ENCODE results near the gene DNAH7.

DNAH7 gene

DNA sequence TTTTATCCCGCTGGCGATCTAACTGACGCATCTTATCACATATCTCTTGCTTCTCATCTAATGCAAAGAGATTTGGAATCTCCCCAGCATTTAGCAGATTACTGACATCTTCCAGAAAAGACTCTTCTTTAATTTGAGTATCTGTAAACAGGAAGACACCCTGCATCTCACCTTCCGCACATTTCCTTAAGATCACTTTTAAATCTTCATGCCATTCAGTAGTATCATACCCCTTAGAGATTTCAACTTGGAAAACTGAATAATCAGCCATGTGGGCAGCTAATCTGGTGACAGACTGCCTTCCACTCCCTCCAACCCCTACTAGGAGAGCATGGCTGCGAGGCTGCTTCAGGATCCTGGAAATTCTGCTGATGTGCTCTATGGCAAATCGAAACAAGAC is 204.3 kb downstream of the DNAH7 start:
- DNase-seq (ENCODE audit: low read depth in 2 of 2, low spot score in 1 of 2) = no peak

DNA sequence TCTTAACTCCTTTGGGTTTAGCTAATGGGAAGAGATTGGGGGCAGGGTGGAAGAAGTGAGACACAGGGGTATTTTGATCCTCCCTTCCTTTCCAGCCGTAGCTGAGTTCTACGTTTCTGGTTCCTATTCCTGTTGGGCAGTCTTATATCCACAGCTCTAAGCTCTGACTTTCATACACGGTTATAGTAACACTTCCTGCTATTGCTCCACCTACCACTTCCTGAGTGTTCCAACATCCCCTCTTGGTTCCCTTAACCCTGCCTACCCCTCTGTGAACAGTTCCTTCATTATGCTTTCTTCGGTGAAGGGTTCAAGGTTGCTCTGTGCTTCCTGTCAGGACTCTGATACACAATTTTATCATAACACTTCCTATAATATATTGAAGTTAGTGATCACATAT is 205.1 kb downstream of the DNAH7 start:
- DNase-seq (ENCODE audit: low read depth in 2 of 2, low spot score in 1 of 2) = no peak

DNA sequence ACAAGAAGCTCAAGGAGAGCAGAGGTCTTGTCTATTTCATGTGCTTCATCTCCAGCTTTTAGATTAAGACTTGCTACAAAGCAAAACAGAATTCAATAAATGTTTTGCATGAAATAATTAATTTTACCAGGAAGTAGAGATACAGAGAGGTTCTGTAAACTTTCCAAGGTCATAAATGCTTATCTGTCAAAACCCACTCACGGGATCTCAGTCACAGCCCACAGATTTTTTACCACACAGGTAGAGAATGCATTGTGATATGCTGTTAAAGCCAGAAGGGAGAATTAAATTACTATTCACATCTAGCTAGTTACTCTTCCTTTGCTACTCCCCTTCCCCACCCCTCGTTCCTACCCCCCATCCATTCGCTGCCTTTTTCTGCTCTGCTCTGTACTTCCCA is 205.5 kb downstream of the DNAH7 start:
- DNase-seq (ENCODE audit: low read depth in 2 of 2, low spot score in 1 of 2) = no peak

DNA sequence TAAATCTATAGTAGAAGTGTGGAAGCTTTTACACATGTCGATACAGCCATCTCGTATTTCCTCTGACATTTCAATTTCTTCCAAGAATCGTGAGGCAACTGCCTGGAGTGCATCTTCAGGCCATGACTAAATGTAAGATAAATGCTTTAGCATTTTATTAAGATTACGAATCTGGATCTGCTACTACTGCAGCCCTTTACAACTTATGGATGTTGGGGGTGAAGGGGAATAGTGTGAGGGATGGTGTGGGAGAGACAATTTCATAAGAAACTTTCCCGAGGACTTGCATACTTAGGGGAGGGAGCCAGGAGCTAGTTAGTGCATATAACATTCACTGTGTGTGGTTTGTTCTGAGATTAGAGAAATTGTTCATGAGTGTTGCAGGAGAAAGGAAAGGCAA is 206.8 kb downstream of the DNAH7 start:
- no peak for DNase-seq (ENCODE audit: low read depth in 2 of 2, low spot score in 1 of 2)

DNA sequence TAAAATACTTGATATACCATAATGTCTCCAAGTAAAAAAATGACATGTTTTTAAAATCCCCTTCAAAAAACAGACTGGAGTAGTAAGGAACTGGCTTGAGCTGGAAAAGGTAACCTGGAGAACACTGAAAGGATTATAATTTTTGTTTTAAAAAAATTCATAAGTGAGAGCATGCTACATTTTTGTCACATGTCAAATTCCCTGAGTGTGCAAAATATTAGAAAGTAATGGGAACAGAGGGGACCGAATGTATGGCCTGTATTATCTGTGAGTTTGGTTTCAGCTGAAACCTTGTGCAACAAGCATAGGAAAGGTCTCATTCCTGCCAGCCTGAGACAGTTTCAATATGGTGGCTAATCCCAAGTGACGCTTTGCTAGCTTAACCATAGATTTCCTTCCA is 209.1 kb downstream of the DNAH7 start:
- no peak for DNase-seq (ENCODE audit: low read depth in 2 of 2, low spot score in 1 of 2)

DNA sequence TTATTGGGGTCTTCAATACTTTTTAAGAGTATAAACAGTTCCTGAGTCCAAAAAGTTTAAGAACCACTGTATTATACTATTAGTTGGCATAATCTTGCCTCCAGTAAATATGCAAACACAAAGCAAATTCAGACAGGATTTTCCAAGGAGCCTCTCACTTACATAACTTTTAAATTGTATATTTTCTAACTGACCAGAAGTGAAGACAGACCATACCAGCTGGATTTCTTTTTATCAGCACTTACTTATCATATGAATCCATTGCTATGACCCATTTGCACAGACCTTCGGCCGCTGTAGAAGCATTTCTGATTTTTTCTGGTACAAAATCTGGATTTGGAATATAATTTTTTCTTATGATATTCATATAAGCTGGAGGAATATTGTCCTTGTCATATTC is 211.5 kb downstream of the DNAH7 start:
- DNase-seq (ENCODE audit: low read depth in 2 of 2, low spot score in 1 of 2) = no peak

DNA sequence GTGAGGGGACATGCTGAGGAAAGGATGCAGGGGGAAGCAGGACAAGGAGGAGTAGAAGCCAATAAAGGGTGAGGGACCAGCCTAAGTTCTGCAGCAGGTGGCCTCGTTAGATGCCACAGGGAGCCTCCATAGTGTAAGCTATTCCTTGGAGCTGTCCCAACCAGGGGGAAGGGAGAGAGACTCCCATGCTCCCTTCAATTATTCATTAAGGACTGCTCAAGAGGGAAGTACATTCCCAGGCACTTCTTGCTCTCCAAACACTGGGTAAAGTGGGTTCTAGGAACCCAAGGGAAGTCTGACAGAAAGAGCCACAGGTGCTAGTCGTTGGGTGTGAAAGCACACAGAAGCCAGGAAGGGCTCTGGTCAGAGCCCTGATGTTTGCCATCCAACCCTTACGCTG is 217.9 kb downstream of the DNAH7 start:
- DNase-seq (ENCODE audit: low read depth in 2 of 2, low spot score in 1 of 2) = no peak

DNA sequence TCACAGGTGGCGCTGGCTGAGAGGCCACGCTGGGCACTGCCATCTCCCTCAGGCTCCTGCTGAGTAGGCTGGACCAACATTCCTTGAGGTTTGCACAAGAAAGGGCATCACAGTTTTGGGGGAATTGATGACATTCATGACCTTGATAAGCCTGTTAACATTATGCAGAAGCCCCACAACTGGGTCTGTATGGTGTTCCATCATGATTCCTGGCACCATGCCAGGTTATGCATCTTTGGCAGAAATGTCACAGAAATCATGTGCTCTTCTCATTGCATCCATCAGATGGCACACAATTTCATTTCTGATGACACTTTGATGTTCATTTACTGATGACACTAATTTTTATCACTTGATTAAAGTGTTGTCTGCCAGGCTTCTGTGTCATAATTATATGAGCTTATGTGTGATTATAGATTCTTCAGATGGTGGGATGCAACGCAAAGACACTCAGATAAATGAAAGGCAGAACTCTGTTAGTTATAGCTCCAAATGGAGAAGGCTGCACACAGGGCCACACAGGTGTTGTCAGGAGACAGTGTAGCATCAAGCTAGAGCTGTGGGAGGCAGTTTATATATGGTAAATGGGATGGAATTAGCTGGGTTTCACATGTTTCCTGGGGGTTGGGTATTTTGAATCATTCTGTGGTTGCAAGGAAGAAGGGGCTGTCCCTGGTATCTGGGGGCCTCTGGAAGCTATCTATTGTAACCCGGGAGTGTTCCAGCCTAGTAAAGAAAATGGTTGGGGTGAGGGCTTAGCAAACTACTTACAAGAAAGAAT is 220.3 kb downstream of the DNAH7 start:
- no peak for DNase-seq (ENCODE audit: low read depth in 2 of 2, low spot score in 1 of 2)

DNA sequence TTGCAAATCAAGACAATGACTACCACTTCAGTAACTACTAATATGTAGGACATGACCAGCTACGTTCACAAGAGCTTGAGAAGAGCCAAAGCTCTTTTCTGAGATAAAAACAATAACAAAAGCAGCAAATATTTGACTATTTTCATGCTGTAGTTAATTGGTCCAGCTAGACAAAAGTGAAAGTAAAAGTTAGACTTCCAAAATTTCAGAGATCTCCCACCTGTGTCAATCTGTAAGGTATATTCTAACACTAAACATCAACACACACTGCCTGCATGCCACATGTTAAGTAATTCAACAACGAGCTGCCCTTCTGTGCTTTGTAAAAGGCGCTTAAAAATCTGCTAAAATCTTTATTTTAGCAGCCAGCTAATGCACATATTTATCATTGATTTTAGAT is 225.7 kb downstream of the DNAH7 start:
- DNase-seq (ENCODE audit: low read depth in 2 of 2, low spot score in 1 of 2) = no peak

DNA sequence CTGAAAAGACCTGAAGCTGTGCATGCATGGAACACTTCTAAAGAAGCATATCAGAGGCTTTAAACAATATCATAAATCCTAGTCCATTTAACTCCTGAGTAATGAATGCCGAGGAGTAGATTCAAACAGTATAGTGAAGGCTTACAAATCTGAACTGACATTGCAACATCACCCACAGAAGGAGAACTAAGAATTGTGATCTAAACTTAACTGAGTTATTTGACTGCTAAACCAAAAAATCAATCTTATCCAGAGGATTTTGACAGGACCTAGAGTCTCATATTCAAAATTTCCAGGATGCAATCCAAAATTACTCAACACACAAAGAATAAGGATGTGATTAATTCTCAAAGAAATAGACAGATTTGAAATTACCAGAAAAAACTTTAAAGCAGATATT is 230.6 kb downstream of the DNAH7 start:
- DNase-seq (ENCODE audit: low read depth in 2 of 2, low spot score in 1 of 2) = no peak

DNA sequence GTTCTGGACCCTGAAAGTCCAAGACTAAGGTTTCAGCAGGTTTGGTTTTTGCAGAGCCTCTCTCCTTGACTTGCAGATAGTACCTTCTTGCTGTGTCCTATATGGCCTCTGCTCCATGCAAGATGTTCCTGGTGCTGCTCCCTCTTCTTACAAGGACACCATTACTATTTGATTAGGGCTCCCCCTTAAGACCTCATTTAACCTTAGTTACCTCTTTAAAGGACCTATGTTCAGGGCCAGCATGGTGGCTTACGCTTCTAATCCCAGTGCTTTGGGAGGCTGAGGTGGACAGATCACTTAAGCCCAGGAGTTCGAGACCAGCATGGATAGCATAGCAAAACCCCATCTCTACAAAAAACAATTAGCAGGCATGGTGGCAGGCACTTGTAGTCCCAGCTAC is 232.6 kb downstream of the DNAH7 start:
- DNase-seq (ENCODE audit: low read depth in 2 of 2, low spot score in 1 of 2) = no peak

DNA sequence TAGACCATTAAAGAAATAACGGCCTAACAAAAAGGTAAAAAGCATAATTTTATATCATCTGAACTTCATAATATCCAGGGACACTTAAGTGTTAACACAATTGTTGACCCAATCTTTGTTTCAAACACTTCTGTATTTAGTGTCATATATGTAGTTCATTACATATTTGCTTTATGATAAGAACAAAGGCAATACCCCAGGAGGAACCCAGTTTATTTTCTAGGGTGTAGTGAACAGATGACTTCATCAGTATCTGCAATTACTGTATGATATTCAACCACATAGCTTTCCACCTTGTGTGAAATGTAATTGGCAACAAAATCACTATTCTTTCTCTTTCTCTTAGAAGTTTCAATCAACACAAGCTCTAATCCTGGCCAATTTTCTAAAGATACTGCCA is 233.8 kb downstream of the DNAH7 start:
- DNase-seq (ENCODE audit: low read depth in 2 of 2, low spot score in 1 of 2) = no peak

DNA sequence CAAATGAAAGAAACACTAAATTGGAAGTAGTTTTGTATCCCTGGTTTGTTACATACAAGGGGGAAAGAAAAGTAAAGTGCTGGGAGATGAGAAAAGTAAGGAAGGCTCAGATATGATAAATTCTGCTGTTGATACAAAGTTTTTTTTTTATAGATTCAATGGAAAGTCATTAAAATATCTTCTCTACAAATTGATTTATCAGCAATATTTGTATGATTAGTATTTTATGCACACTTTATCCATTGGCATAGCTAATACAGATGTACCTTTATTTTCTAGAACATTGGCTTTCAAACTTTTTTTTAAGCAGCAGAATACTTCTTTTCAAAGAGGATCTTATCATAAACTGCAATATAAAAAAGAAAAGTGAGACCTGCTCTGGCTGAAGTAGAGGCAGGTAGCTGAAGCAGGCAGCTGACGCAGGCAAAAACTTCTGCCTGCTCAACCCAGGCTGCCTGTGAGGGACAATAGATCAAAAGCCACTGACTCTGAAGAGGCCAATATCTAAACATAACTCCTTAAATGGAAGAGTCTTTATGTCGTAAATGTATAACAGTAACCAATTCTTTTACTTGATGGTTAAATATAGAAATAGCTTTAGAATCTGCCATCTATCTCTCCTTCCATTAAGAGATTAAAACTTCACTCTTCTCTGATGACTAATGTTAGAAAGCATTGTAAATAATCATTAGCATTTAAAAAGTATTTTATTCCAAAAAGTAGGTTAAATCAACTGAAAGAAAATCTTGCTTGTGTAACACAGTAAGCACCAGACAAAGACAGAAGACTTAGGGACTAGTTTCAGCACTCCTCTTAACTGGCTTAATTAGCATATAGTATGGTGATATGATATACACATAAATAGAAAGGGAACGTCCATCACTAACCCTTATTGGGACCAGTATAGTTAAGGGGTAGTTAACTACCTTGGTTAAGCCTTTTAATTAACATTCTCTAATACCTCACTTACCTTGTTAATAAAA is 237.4 kb downstream of the DNAH7 start:
- DNase-seq (ENCODE audit: low read depth in 2 of 2, low spot score in 1 of 2) = no peak

DNA sequence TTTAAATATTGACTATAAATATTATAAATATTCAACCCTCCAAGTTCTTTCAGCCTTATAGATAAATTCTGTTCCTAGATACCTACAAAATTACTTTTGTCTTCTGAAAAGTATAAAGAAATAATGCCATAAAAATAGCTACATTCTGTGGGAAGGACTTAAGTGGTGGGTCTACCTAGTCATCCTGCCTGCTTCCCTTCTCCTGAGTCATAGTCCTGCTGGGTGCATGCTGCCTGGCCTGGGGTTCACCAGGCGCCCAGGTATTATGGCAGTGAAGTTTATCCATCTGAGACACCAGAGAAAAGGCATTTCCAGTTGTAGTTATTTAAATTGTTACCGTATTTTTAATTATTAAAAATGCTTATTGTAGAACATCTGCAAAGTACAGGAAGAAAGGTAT is 244.2 kb downstream of the DNAH7 start:
- no peak for DNase-seq (ENCODE audit: low read depth in 2 of 2, low spot score in 1 of 2)

DNA sequence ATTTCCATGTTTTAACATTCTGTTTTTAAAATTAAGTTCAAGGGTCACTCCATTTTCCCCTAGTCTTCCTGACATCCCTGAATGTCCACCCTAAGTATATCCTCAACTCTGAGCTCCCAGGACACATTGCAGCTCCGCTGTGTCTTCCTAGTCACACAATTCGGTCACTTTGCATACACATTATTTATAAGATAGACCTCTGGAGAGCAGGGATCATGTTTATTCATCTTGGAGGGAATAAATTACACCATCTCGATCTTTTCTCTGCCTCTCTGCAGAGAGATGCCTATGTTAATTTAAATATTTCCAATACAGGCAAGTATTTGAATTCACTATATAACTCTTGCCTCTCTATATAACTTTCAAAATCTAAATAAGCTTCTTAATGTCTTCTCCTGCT is 245.4 kb downstream of the DNAH7 start:
- no peak for DNase-seq (ENCODE audit: low read depth in 2 of 2, low spot score in 1 of 2)

DNA sequence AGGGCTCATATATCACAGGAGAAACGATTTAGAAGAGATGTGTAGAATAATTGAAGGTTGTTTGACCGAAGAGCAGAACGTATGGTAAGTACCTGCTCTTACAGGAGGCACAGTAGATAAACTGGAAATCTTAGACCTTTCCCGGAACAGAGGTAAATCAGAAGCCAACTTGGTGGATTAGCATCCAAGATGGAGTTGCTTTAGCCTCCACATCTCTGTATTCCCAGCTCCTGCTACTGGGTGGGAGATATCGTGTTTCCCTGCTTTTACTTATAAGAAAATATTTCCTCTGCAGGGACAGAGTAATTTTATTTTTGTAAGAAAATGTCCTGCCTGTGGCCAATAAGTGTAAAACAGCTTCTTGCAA is 247.1 kb downstream of the DNAH7 start:
- DNase-seq (ENCODE audit: low read depth in 2 of 2, low spot score in 1 of 2) = no peak

DNA sequence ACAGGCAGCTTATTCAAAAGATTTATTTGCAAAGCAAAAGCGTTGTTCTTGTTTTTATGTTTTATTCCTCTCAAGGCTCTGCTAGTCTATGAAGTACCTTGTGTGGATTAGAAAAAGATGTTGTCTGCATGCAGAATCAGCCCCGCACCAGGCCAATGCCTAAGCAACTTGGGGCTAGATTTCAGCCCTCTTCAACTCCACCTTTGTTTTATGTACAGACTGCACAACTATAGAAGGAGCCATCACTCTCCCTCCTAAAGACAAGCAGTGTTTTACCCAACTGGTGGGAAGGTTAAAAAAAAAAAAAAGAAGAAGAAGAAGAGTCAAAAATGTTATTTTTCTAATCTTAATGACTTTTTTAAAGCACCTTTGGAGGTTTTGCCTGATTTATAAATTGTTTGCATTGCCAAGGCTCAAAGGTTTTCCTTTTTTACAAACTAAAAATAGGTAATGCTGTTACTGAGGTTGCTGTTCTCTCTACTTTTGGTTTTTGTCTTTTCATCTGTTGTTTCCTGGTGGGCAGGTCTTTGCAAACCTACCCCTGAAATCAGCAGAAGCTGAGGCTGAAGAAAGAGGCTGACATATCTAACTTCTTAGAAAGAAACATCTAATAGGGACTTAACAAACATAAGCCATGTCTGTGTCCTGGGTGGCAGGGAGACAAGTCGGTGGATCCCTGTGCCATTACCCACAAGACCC is 247.6 kb downstream of the DNAH7 start:
- no peak for DNase-seq (ENCODE audit: low read depth in 2 of 2, low spot score in 1 of 2)

DNA sequence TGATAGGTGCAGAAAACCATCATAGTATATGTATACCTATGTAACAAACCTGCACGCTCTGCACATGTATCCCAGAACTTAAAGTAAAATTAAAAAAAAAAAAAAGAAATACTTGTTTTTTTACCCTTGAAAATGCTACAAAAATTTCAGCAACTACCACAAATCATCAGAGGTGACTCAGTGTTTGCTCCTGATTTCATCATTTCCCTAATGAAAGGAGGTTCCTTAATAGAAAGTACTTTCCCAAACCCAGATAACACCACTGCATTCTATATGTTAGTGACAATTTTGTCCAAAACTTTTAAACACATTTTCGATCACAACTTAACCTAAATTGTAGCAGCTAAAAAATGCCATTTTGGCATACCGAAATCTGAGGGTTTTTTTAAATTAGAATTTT is 248.3 kb downstream of the DNAH7 start:
- DNase-seq (ENCODE audit: low read depth in 2 of 2, low spot score in 1 of 2) = no peak

DNA sequence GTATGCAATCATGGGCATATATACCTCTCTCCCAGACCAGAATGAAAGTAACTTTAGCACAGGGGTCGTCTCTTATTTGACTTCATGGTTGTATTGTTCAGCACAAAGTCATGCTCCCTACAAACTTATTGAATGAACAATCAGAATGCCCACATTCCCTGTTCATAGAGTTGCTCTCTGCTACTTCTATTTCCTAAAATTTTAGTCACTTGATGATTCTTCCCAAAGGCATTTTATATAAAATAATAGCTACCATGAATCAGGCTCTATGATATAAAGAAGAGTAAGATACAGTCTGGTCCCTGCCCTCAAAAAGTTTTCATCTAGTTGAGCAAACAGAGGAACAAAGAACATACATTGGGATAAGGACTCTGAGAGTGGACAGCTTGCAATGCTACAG is 249.4 kb downstream of the DNAH7 start:
- no peak for DNase-seq (ENCODE audit: low read depth in 2 of 2, low spot score in 1 of 2)

DNA sequence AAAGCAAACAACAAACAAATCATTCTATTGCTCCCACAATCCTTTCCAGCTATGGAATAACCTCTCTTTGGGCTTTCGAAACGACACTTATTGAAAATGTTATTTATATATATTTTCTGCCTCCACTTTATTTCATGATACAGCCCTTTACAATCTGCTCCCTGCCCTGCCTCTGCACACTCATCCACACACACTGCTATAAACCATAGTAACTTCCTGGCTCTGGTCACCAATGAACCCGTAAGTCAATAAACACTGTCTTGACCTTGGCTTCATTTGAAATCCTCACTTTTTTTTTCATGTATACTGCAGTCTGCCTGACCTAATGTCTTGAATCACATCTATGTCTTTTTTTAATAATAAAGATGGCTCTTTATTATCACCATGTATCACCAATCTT is 250.1 kb downstream of the DNAH7 start:
- no peak for DNase-seq (ENCODE audit: low read depth in 2 of 2, low spot score in 1 of 2)

DNA sequence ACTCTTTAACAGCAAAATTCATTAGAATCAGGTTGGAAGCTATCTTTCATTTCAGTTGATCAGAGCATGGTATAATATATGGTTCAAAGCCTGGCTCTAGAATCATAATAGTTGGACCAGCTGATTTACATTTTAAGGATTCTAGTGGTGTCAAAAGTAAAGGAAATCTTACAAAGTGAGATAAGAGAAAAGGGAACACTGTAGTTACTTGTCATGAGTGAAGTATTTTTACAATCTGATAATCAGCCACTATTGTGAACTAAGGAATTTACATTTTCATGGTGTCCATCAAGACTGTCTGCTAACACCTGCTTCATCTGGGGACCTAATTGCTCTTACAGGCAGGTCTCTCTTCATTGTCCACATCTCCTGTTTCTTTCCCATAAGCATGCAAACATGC is 250.5 kb downstream of the DNAH7 start:
- DNase-seq (ENCODE audit: low read depth in 2 of 2, low spot score in 1 of 2) = no peak

DNA sequence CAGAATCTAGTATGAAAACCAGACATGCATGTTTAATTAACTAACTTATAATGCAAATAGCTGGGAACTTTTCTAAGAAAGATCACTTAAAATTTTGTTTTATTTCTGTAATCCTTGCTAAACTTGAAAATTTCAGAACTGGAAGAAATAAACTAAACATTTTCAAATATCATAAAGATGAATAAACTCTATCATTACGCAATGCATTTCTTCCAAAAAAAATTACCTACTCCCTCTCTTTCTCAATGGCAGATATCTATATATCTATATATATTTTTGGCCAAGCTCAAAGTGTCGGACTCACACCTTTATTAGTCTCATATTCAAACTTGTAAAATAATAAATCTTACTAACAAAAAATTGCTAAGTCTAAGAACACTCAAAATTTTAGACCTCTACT is 253.6 kb downstream of the DNAH7 start:
- no peak for DNase-seq (ENCODE audit: low read depth in 2 of 2, low spot score in 1 of 2)

All from stimulated activated CD8-positive, alpha-beta memory T cell treated with anti-CD3 and anti-CD28 coated beads, Interleukin-4, amount 100 ng/mL, for 4 hours (primary cell).